HG02798 (cell line): ENCODE measurements around the gene SLC25A21.
"Not testable (repeated sequence)": the region's sequence is repeated elsewhere in the genome, so short reads cannot be mapped to it uniquely, and the experiment has no call there.

Experiments
- ATAC-seq: cut with Tn5 transposase; IDR thresholded peaks from one replicate; pipeline ENCODE4 v1.9.1; 2021; ENCODE audit warnings: mild to moderate bottlenecking; ENCODE audit not compliant: unreplicated experiment, poor library complexity

The SLC25A21 gene

DNA sequence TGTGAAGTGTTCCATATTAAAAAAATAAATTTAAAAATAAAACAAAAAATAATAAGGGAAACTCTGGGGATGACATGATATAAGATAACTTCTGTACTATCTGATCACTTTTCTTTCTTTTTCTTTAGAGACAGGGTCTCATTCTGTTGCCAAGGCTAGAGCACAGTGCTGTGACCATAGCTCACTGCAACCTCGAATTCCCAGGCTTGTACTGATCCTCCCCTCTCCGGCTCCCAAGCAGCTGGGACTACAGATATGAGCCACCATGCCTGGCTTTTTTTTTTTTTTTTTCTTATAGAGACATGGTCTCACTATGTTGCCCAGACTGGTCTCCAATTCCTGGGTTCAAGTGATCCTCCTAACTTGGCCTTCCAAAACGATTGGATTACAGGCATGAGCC lies 14.9 kb upstream of the SLC25A21 start:
- ATAC-seq: no peak

DNA sequence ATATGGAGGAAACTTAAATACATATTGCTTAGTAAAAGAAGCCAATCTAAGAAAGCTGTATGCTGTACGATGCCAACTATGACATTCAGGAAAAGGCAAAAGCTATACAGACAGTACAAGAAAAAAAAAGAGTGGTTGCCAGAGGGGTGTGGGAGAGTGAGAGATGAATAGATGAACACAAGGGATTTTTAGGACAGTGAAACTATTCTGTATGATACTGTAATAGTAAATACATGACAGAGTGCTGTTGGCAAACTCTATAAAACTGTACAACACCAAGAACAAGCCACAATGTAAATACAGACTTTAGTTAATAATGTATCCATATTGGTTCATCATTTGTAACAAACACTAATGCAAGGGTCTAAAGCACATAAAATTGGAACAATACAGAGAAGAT lies 14.5 kb upstream of the SLC25A21 start:
- ATAC-seq: no peak

DNA sequence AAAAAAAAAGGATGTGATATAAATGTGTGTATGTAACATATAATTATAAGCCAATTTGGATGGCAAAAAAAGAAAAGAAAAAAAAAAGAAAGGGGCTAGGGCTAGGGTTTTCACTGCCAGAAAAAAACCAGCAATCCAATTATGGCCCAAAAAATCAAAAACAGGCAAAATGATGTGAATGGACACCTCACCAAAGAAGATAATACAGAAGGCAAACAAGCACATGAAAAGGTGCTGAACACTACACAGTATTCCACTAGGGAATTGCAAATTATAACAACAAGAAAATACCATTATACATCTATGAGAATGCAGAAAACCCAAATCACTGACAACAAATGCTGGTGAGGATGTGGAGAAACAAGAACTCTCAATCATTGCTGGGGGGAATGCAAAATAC lies 13.3 kb upstream of the SLC25A21 start:
- no peak for ATAC-seq

DNA sequence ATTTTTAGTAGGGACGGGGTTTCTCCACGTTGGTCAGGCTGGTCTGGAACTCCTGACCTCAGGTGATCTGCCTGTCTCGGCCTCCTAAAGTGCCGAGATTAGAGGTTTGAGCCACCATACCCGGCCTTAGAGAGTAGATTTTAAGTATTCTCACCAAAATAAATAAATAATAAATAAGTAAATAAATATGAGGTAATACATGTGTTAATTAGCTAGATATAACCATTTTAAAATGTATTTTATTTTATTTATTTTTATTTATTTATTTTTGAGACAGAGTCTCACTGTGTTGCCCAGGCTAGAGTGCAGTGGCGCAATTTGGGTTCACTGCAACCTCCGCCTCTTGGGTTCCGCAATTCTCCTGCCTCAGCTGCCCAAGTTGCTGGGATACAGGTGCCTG lies 12.1 kb upstream of the SLC25A21 start:
- ATAC-seq: not testable (repeated sequence)

DNA sequence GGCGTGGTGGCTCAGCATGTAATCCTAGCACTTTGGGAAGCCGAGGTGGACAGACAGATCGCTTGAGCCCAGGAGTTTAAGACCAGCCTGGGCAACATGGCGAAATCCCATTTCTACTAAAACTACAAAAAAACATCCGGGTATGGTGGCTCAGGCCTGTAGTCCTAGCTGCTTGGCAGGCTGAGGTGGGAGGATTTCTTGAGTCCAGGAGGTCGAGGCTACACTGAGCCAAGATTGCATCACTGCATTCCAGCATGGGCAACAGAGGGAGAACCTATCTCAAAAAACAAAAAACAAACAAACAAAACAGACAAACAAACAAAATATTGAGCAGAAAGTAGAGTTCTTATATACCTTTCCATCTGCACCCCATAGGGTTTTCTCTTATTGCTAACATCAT lies 9.0 kb upstream of the SLC25A21 start:
- no peak for ATAC-seq

DNA sequence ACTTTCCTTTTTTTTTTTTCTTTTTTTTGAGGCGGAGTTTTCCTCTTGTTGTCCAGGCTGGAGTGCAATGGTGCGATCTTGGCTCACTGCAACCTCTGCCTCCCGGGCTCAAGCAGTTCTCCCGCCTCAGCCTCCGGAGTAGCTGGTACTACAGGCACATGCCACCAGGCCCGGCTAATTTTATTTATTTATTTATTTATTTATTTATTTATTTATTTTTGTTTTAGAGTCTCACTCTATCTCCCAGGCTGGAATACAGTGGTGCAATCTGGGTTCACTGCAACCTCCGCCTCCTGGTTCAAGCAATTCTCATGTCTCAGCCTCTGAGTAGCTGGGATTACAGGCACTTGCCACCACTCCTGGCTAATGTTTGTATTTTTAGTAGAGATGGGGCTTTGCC lies 8.5 kb upstream of the SLC25A21 start:
- ATAC-seq: not testable (repeated sequence)

DNA sequence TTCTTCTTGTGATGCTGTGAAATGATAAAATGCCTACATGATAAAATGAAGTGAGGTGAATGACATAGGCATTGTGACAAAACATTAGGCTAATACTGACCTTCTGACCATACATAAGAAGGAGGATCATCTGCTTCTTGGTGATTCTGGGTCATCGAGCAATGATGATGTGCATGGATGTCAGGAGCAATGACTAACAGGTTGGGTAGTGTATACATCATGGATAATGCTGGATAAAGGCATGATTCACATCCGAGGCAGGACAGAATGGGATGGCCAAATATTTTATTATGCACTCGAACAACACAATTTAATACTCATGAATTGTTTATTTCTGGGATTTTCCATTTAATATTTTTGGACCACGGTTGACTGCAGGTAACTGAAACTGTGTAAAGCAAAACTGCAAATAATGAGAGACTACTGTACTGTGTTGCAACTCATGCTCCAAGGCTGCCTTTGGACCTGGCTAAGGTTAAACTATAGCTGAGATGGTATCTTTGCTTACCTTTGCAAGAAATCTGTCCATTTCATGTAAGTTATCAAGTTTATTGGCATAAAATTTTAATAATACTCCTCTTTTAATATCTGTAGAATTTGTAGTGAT lies 7.6 kb upstream of the SLC25A21 start:
- ATAC-seq: no peak

DNA sequence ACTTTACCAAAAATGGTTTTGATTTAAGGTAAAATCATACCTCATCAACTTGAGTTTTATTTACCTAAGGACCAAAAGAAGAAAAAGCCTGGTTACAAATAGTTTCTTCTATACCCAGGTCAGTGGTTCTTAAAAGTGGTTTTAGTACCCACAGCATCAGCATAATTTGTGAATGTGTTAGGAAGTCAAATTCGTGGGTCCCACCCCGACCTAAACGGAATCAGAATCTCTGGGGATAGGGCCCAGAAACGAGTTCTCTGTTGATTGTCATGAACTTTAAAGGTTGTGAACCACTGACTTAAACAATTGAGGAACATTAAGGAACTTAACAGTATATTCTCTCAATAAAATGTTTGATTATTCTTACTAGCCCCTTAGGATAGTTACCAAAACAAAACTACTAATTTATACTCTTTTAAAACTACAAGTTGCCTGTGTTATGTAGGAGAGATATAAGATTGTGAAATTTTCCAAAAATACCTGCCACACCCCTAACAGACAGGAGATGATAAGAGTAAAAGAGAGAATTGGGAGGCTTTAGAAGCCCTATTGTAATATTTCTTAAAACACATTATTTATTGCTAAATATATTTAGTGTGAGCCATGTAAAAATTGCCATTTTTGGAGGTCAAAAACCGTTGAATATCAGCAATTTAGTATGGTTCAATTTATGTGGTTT lies 669 bp upstream of the SLC25A21 start:
- no peak for ATAC-seq

DNA sequence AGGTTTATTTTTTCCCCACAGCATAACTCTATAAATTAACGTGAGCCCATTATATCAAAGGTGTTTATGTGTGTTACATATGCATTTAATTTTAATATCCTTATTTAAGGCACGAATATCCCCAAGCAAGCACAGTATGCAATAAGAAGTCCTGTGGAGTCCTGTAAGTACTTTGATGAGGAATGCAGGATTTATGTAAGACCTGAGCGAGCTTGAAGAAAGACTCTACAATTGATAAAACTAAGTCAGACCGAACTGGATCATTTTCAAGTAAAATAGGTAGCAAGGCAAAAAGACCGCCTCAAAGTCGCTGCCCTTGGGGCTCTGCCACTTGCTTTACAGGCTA lies 755 bp downstream of the SLC25A21 start:
- no peak for ATAC-seq

DNA sequence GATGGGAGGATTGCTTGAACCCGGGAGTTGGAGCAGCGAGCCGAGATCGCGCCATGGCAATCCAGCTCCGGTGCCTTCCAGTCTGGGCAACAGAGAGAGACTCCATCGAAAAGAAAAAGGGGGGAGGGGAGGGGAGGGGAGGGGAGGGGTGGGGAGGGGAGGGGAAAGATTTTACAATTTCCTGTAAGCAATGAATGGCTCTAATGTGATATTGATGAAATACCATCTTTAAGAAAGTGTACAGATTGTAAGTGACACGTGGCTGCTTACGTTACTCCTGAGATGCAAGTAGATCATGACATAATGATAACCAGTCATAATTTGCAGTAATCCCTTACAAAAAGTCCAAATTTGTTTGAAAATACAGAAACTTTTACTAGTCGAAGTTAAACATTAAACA lies 1.4 kb downstream of the SLC25A21 start:
- ATAC-seq: no peak

DNA sequence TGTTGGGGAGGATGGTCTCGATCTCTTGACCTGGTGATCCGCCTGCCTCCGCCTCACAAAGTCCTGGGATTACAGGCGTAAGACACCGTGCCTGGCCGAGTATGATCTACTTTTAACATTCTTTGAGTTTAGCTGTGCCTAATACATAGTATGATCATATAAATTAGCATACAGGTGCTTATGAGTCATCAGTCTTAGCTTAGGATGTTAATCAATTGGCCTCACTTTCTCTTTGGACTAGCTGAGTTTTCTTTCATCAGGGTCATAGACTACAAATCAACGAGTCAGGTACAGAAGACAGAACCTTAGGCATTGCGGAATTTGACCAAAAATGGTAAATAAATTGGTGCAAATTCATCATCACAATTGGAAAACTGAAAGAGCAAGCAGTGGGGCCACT lies 2.2 kb downstream of the SLC25A21 start:
- no peak for ATAC-seq

DNA sequence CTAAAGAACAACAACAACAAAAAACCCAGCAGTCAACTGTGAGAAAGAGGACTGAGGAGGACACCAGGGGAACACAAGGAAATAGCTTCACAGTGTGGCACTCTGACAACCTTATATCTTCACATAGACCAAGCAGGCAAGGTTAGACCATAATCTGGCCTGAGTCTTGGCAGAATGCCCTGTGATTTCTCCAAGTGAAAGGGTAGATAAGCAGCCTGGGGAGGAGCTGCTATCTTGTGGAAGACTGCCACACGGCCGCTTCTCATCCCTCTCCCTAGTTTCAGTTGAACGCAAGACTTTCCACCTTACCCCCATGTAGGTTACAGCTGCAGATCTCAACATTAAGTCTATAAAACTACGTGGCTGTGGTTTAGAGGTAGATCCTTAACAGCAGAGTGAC lies 3.7 kb downstream of the SLC25A21 start:
- no peak for ATAC-seq

DNA sequence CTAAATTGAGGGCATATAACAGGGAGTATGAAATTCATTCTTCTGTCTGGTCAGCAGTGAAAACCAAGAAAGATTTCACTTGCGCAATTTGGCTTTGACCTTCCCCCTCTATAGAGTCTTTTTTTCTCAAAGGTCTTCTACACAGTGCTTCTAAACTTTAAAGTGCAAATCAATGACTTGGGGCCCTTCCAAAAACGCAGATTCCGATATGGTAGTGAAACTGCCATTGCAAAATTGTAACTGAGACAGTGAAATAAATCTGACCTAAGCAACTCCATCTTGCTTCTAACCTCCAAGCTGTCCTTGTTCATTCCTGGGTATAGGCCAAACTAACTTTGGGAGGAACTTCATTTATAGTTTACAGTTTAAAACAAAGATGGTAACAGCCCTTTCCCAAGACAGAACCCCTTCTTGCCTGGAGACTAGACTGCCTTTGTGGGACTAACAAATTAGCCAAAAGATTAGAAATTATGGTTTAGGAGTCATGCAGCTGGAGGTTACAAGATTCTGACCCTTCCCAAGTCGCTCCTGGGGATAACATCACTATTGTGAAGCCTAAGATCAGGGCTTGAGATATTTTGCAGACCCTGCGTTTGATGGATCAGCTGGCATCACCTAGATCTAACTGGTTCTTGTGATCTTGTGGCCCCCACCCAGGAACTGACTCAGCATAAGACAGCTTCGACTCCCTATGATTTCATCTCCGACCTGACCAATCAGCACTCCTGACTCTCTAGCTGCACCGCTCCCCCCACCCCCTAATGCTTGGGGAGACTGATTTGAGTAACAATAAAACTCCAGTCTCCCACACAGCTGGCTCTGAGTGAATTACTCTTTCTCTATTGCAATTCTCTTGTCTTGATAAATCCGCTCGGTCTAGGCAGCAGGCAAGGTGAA lies 5.0 kb downstream of the SLC25A21 start:
- no peak for ATAC-seq

DNA sequence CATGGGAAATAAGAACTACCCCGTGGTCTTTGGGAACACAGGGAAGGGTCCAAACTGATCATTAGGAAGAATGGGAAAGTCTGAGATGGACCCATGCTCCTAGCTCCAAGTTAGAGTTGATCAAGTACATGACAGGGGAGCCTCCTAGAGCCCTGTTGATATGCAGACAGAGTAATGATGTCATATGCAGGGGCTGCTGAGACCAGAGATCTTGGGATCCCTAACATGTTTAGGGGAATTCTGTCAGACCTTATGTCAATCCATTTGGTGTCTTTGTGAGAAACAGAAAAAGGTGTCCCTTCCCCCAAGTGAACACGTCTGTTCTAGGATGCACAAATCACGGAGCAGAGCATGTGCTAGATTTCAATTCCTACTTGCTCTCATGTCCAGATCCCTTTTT lies 6.6 kb downstream of the SLC25A21 start:
- ATAC-seq: no peak

DNA sequence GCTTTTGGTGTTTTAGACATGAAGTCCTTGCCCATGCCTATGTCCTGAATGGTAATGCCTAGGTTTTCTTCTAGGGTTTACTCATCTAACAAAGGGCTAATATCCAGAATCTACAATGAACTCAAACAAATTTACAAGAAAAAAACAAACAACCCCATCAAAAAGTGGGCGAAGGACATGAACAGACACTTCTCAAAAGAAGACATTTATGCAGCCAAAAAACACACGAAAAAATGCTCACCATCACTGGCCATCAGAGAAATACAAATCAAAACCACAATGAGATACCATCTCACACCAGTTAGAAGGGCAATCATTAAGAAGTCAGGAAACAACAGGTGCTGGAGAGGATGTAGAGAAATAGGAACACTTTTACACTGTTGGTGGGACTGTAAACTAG lies 10.1 kb downstream of the SLC25A21 start:
- not testable (repeated sequence) for ATAC-seq

DNA sequence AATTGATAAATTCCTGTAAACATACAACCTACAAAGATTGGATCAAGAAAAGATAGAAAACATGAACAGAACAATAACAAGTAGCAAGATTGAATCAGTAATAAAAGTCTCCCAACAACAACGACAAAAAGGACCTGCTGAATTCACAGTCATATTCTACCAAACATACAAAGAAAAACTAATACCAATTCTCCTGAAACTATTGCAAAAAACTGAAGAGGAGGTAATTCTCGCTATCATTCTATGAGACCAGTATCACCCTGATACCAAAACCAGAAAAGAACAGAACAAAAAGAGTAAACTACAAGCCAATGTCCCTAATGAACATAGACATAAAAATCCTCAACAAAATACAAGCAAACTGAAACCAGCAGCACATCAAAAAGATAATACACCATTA lies 14.4 kb downstream of the SLC25A21 start:
- ATAC-seq: no peak

DNA sequence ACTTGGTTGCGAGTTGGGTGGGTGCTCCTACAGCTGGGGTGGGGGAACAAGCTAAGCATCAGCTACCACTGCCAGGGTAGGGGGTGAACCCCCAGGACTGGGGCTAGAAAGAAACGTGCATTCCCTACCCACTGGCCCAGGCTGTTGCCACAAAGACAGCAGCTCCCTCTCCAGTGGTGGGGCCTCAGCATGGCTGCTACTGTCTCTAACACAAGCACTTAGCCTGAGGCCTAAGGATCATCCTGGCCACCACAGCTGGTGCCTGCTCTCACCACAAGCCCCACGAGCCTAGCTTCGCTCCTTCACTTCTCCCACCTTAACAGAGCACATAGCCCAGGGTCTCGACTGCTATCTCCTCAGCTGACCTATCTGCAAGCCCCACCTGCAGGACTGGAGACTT lies 18.9 kb downstream of the SLC25A21 start:
- ATAC-seq: no peak

DNA sequence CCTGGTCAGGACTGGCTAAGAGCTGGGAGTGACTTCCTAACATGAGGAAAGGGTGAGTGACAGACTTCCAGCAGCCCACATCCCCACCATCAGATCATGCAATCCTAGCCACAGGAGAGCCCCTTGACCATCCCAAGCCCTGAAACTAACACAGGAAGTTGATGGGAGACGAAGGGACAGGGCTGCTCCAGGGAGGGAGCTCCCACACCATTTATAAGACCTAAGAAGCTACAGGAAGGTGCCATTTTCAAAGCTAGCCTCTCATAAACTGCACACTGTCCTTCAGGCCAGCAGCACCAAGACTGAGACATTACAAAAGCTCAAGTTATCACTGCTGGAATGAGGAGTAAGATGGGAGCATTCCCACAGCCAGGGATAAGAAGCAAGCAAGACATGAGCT lies 19.4 kb downstream of the SLC25A21 start:
- no peak for ATAC-seq

DNA sequence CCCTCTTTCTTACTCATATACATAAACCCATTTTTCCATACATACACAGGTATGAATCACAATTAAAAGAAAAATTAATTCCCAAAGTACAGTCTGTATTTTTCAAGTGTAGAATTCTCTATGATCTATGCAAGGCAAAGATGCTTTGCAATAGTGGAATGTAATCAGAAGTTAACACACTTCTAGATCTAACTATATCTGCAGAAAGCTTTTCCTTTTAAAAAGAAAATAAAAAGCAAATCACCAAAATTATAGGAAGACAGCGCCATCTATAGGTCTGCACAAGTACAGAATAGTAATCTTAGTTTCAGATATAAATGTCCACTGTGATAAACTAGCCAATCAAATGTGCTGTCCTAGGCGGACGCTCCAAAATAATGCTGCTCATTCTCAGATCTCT lies 22.0 kb downstream of the SLC25A21 start:
- ATAC-seq: no peak

DNA sequence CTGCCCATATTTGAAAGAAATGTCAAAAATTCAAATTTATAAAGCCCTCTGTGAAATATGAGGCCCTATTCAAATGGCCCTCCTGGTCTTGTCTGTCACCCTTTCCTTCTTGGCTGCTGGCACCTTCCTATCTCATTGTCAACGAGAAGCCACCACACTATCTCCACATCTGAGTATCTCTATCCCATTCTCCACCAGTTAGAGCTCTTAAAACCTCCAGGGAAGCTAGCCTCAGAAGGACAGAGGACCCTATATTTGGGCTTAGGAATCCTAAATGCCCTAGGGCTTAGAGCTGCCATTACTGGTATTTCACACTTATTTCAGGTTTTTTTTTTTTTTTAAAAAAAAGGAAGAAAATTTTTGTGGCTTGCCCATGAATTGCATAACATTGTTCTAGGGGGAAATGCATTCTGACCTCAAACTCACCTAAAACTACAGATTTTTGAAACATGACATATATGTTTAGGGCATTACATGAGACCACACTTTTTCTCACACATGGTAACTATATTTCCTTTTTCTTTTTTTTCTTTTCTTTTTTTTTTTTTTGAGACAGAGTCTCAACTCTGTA lies 25.0 kb downstream of the SLC25A21 start:
- no peak for ATAC-seq

DNA sequence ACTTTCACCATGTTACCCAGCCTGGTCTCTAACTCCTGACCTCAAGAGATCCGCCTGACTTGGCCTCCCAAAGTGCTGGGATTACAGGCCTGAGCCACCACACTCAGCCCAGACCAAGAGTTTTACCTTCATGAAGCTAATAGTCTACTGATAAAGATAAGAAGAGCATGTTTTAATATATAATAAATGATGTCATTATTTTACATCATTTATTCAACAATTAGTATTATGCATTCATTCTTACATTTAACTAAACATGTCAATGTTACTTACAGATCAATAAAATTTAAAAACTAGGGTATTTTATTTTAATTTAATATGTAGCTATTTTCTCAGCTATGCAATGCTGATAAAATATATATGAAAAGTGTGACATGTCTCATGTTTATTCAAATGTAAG lies 26.0 kb downstream of the SLC25A21 start:
- not testable (repeated sequence) for ATAC-seq
